OCI-LY3 (cell line): Measurements from ENCODE around the gene GARNL3.

Experiments
- CTCF ChIP-seq: fragments of 200-600, 300-600 bp; sonication (generic); IDR thresholded peaks from 2 replicates; pipeline ENCODE4 v1.5.1; 2014; ENCODE audit warnings: antibody characterized with exemption, low read length, low read depth
- EZH2phosphoT487 ChIP-seq: fragments of 200-600 bp; shearing (Covaris generic); IDR thresholded peaks from 2 replicates; pipeline ENCODE4 v1.6.1; 2018; ENCODE audit warnings: antibody characterized with exemption, mixed run types, low read depth

- TF ChIP-seq CTCF: no peak
- no peak for TF ChIP-seq EZH2phosphoT487
Observed at GRCh38 chr9:127366594-127366993, 102.0 kb downstream of the GARNL3 start.
